OCI-LY7 (cell line): ENCODE data around the gene VMAC. TPM values are rescaled to one million over a fixed set of nuclear protein-coding genes. Genes with fewer than 3 reads are reported as not detected.
"Not testable (repeated sequence)": the region's sequence is repeated elsewhere in the genome, so short reads cannot be mapped to it uniquely, and the experiment has no call there.

ENCODE experiments used
- BruUV-seq: library from RNA; stranded (reverse); fragments of 400-500 nt; replicated peaks from 2 replicates; lab custom pipeline; 2021; lab: Mats Ljungman, UMichigan
- CTCF ChIA-PET: fragments of 300-600 bp; sonication (Branson Sonifier 250); formaldehyde crosslinking; loops from one replicate; lab custom pipeline; 2022; ENCODE audit warnings: antibody characterized with exemption; ENCODE audit not compliant: unreplicated experiment; lab: Charles Lee
- POLR2A ChIA-PET: fragments of 300-600 bp; sonication (Branson Sonifier 250); formaldehyde crosslinking; loops from one replicate; lab custom pipeline; 2022; ENCODE audit warnings: antibody characterized with exemption; lab: Charles Lee
- DNase-seq: peaks from one replicate; pipeline ENCODE4 v3.0.0-alpha.2; 2015; ENCODE audit warnings: low spot score
- H2AFZ ChIP-seq: fragments of 200-600 bp; sonication (generic), shearing (Covaris generic); 2 replicates; pipeline ENCODE4 v1.6.1; 2014; ENCODE audit warnings: mild to moderate bottlenecking, antibody characterized with exemption, low read length, moderate library complexity
- H3K27ac ChIP-seq: fragments of 200-600 bp; sonication (generic); 2 replicates; pipeline ENCODE4 v1.5.1; 2014; ENCODE audit warnings: mixed run types, low read depth, mild to moderate bottlenecking, moderate library complexity, low read length, inconsistent platforms; ENCODE audit not compliant: poor library complexity, severe bottlenecking
- H3K36me3 ChIP-seq: fragments of 200-600 bp; sonication (generic); 2 replicates; pipeline ENCODE4 v1.6.1; 2014; ENCODE audit warnings: mild to moderate bottlenecking, antibody characterized with exemption, low read length, moderate library complexity, mixed read lengths; ENCODE audit not compliant: insufficient read depth
- H3K4me1 ChIP-seq: fragments of 200-600 bp; sonication (generic); 2 replicates; pipeline ENCODE4 v1.5.1; 2014; ENCODE audit warnings: mild to moderate bottlenecking, low read length; ENCODE audit not compliant: insufficient read depth, poor library complexity, severe bottlenecking
- H3K4me2 ChIP-seq: fragments of 200-600 bp; sonication (generic); 2 replicates; pipeline ENCODE4 v1.6.1; 2014; ENCODE audit warnings: mild to moderate bottlenecking, low read length
- H3K4me3 ChIP-seq: fragments of 200-600 bp; sonication (generic); 2 replicates; pipeline ENCODE4 v1.5.1; 2014; ENCODE audit warnings: mild to moderate bottlenecking, low read depth, low read length; ENCODE audit not compliant: poor library complexity, severe bottlenecking
- H3K79me2 ChIP-seq: fragments of 200-600 bp; sonication (generic); 2 replicates; pipeline ENCODE4 v1.6.1; 2016; ENCODE audit warnings: low read depth, mild to moderate bottlenecking, low read length, moderate library complexity, mixed read lengths; ENCODE audit not compliant: insufficient read depth
- H3K9me2 ChIP-seq: fragments of 200-600 bp; sonication (generic); 2 replicates; pipeline ENCODE4 v1.6.1; 2016; ENCODE audit warnings: mild to moderate bottlenecking, low read length, mixed read lengths; ENCODE audit not compliant: insufficient read depth
- H3K9me3 ChIP-seq: fragments of 200-600 bp; sonication (generic); 2 replicates; pipeline ENCODE4 v1.6.1; 2014; ENCODE audit warnings: mild to moderate bottlenecking, mixed run types, low read length, mixed read lengths
- H4K20me1 ChIP-seq: fragments of 200-600 bp; sonication (generic); 2 replicates; pipeline ENCODE4 v1.6.1; 2014; ENCODE audit warnings: mild to moderate bottlenecking, antibody characterized with exemption, low read length, moderate library complexity, mixed read lengths; ENCODE audit not compliant: insufficient read depth
- CTCF ChIP-seq: fragments of 200-600 bp; sonication (generic); conservative IDR thresholded peaks from 2 replicates; pipeline ENCODE4 v1.5.1; 2014; ENCODE audit warnings: mild to moderate bottlenecking, antibody characterized with exemption, low read length, moderate library complexity, mixed read lengths
- EZH2phosphoT487 ChIP-seq: fragments of 200-600 bp; sonication (generic); IDR thresholded peaks from 2 replicates; pipeline ENCODE4 v1.6.1; 2018; ENCODE audit warnings: low read depth, borderline replicate concordance, mild to moderate bottlenecking, mixed run types, antibody characterized with exemption, low read length, moderate library complexity, mixed read lengths
- intact Hi-C: fragments of 100-400 bp; cut with micrococcal nuclease; formaldehyde crosslinking; loops from one replicate; pipeline ENCODE4 v1.10.0; 2022; ENCODE audit not compliant: unreplicated experiment
- total RNA-seq, 2 experiments: library from RNA; depleted of rRNA in 1 of 2; stranded (reverse); fragments of >200 nt in 1 of 2; shearing (Covaris generic) in 1 of 2; gene quantifications; 2 replicates each; pipeline ENCODE4 v1.2.3, GENCODE V29; 2014 to 2022

VMAC gene
- total RNA-seq, 2 experiments from 2014 or later = 6.0 to 6.8 TPM

GRCh38 chr19:5880604-5881078, 24.0 kb upstream of the VMAC start:
- H3K79me2 ChIP-seq = no peaks in the 10 kb centered on the region
- no peaks in the 10 kb centered on the region for H3K9me3 ChIP-seq
- H2AFZ ChIP-seq = no peak overlapping the region
- peaks cover 8% of the 10 kb centered on the region for H3K4me1 ChIP-seq
- no peak overlapping the region for H3K4me2 ChIP-seq
- POLR2A ChIA-PET = no interaction called here
- no peaks in the 10 kb centered on the region for H4K20me1 ChIP-seq
- no peak for TF ChIP-seq EZH2phosphoT487
- TF ChIP-seq CTCF = no peak
- CTCF ChIA-PET = no interaction called here
- DNase-seq = no peak
- no peaks in the 10 kb centered on the region for H3K9me2 ChIP-seq
- intact Hi-C loops = no loop called here
- no peaks in the 10 kb centered on the region for H3K36me3 ChIP-seq
- BruUV-seq = no TSS peak
- no peak overlapping the region for H3K27ac ChIP-seq
- no peak overlapping the region for H3K4me3 ChIP-seq

- ChIA-PET POLR2A (no interaction called here), CTCF (no interaction called here)
- no peaks in the 10 kb centered on the region for H3K79me2 ChIP-seq
- DNase-seq = no peak
- no TSS peak for BruUV-seq
- intact Hi-C loops = no loop called here
- no peak overlapping the region for H2AFZ ChIP-seq
- no peak overlapping the region for H3K4me3 ChIP-seq
- no peak for TF ChIP-seq EZH2phosphoT487
- no peak for TF ChIP-seq CTCF
- H4K20me1 ChIP-seq = no peaks in the 10 kb centered on the region
- no peak overlapping the region for H3K4me2 ChIP-seq
- H3K36me3 ChIP-seq = no peaks in the 10 kb centered on the region
- no peaks in the 10 kb centered on the region for H3K9me2 ChIP-seq
- H3K9me3 ChIP-seq = no peaks in the 10 kb centered on the region
- H3K4me1 ChIP-seq = peaks cover 8% of the 10 kb centered on the region
- H3K27ac ChIP-seq = no peak overlapping the region
These were observed 23.0 kb upstream of the VMAC start for GRCh38 chr19:5881543-5882299.

- no peak overlapping the region for H3K4me2 ChIP-seq
- H3K4me1 ChIP-seq = peaks cover 8% of the 10 kb centered on the region
- POLR2A ChIA-PET = no interaction called here
- no peak overlapping the region for H3K4me3 ChIP-seq
- no TSS peak for BruUV-seq
- H3K9me3 ChIP-seq = no peaks in the 10 kb centered on the region
- no peaks in the 10 kb centered on the region for H3K36me3 ChIP-seq
- CTCF ChIA-PET = no interaction called here
- H3K9me2 ChIP-seq = no peaks in the 10 kb centered on the region
- intact Hi-C loops = no loop called here
- no peak for DNase-seq
- H3K79me2 ChIP-seq = no peaks in the 10 kb centered on the region
- no peak overlapping the region for H2AFZ ChIP-seq
- H4K20me1 ChIP-seq = no peaks in the 10 kb centered on the region
- TF ChIP-seq EZH2phosphoT487 (no peak), CTCF (no peak)
- H3K27ac ChIP-seq = no peak overlapping the region
These were observed 22.2 kb upstream of the VMAC start for GRCh38 chr19:5882421-5882968.

GRCh38 chr19:5883157-5883873, 21.4 kb upstream of the VMAC start:
- H3K9me3 ChIP-seq, H3K4me2 ChIP-seq, H3K27ac ChIP-seq, H3K4me1 ChIP-seq, intact Hi-C loops, H2AFZ ChIP-seq, DNase-seq, H3K36me3 ChIP-seq, H3K79me2 ChIP-seq, POLR2A ChIA-PET, H3K9me2 ChIP-seq, H4K20me1 ChIP-seq, BruUV-seq, CTCF ChIA-PET, H3K4me3 ChIP-seq: not testable (repeated sequence)
